K562 (cell line): ENCODE data around the gene GPS2. TPM values are rescaled to one million over a fixed set of nuclear protein-coding genes. Genes with fewer than 3 reads are reported as not detected.

Source experiments
- ATAC-seq: fragments of 200-7000 bp; cut with Tn5 transposase; 3 replicates; pipeline ENCODE4 v1.9.1; 2020; ENCODE audit warnings: moderate library complexity
- BruUV-seq: library from RNA; stranded (reverse); fragments of 400-500 nt; replicated peaks from 2 replicates; lab custom pipeline; 2021; lab: Mats Ljungman, UMichigan
- CTCF ChIA-PET: fragments of 300-600 bp; formaldehyde crosslinking; extraction: SDS; loops from one replicate; lab custom pipeline; 2021; ENCODE audit warnings: low intra/inter-chr PET ratio; lab: Yijun Ruan, JAX
- POLR2A ChIA-PET: fragments of 300-600, 350-650 bp; sonication (Branson Sonifier 250); formaldehyde crosslinking; extraction: SDS; loops from one replicate; lab custom pipeline; 2021; ENCODE audit warnings: antibody characterized with exemption, inconsistent platforms; lab: Yijun Ruan, JAX
- DNase-seq, 4 experiments: peaks; one replicate each; pipeline versions ENCODE4 v3.0.0 to v3.0.0-alpha.2; 2011 to 2018; ENCODE audit warnings: low spot score in 3 of 4, mixed read lengths in 3 of 4; ENCODE audit errors: extremely low read depth in 1 of 4
- FAIRE-seq: peaks from 2 replicates; lab custom pipeline; 2011; peaks lifted over from hg19 to GRCh38; lab: Jason Lieb, UNC
- H2AFZ ChIP-seq: 2 replicates; pipeline ENCODE4 v1.6.0; 2011; ENCODE audit warnings: low read depth, low read length, control low read depth, inconsistent platforms
- H3K27ac ChIP-seq: fragments of 200-600 bp; 3 replicates; pipeline ENCODE4 v1.8.0; 2011; ENCODE audit warnings: low read depth, mild to moderate bottlenecking, control low read depth, inconsistent platforms, low read length, moderate library complexity, mixed read lengths; ENCODE audit errors: extremely low read depth
- H3K27me3 ChIP-seq, 2 experiments: fragments of 300-600 bp in 1 of 2; 2 replicates in 1 of 2; 3 replicates in 1 of 2; pipeline versions ENCODE4 v1.6.0 to v1.8.0; 2011; ENCODE audit warnings: inconsistent platforms in 2 of 2, low read length in 2 of 2, mild to moderate bottlenecking in 1 of 2, mixed read lengths in 1 of 2, moderate library complexity in 1 of 2; ENCODE audit not compliant: control insufficient read depth in 2 of 2, insufficient read depth in 2 of 2
- H3K36me3 ChIP-seq: fragments of 300-600 bp; 3 replicates; pipeline ENCODE4 v1.8.0; 2011; ENCODE audit warnings: mild to moderate bottlenecking, low read length, inconsistent platforms; ENCODE audit not compliant: control insufficient read depth, insufficient read depth
- H3K4me1 ChIP-seq, 2 experiments: fragments of 200-600 bp in 1 of 2; replicated peaks in 1 of 2; 2 replicates in 1 of 2; 3 replicates in 1 of 2; pipeline versions ENCODE4 v1.5.1 to v1.8.0; 2011; ENCODE audit warnings: inconsistent platforms in 2 of 2, low read length in 2 of 2, mild to moderate bottlenecking in 1 of 2, mixed read lengths in 1 of 2, moderate library complexity in 1 of 2; ENCODE audit not compliant: control insufficient read depth in 2 of 2, insufficient read depth in 2 of 2
- H3K4me2 ChIP-seq: 2 replicates; pipeline ENCODE4 v1.6.1; 2011; ENCODE audit warnings: low read length, control low read depth, inconsistent platforms, mixed read lengths; ENCODE audit not compliant: insufficient read depth
- H3K4me3 ChIP-seq: fragments of 200-600 bp; sonication (generic), shearing (Covaris generic); 2 replicates; pipeline ENCODE4 v1.5.1; 2016; ENCODE audit warnings: control low read depth, inconsistent platforms
- H3K79me2 ChIP-seq: fragments of 200-600 bp; 3 replicates; pipeline ENCODE4 v1.8.0; 2011; ENCODE audit warnings: low read length, inconsistent platforms; ENCODE audit not compliant: control insufficient read depth, insufficient read depth
- H3K9ac ChIP-seq, 2 experiments: 2 replicates each; pipeline versions ENCODE4 v1.6.0 to v1.6.1; 2011; ENCODE audit warnings: low read depth in 2 of 2, low read length in 2 of 2, control low read depth in 1 of 2, inconsistent platforms in 1 of 2, mild to moderate bottlenecking in 1 of 2, mixed read lengths in 1 of 2; ENCODE audit not compliant: insufficient read depth in 1 of 2
- H3K9me1 ChIP-seq: one replicate; pipeline ENCODE4 v1.6.0; 2011; ENCODE audit warnings: inconsistent platforms, mild to moderate bottlenecking, low read length, moderate library complexity; ENCODE audit not compliant: control insufficient read depth, insufficient read depth
- H3K9me3 ChIP-seq: replicated peaks from 2 replicates; pipeline ENCODE4 v1.5.1; 2011; ENCODE audit warnings: low read depth, low read length, inconsistent platforms; ENCODE audit not compliant: control insufficient read depth, insufficient read depth
- H4K20me1 ChIP-seq: replicated peaks from 2 replicates; pipeline ENCODE4 v1.6.1; 2011; ENCODE audit warnings: low read length, inconsistent platforms, mixed read lengths; ENCODE audit not compliant: control insufficient read depth, insufficient read depth
- ILK ChIP-seq: fragments of 450-650 bp; IDR thresholded peaks from 2 replicates; pipeline ENCODE4 v1.6.1; 2016; ENCODE audit warnings: missing genetic modification characterization, low read depth, mild to moderate bottlenecking, missing compliant biosample characterization, moderate library complexity, borderline replicate concordance
- NR2C2 ChIP-seq, 2 experiments: fragments of 200-800 bp in 1 of 2; sonication (Bioruptor generic) in 1 of 2; sonication (generic) in 1 of 2; formaldehyde crosslinking in 1 of 2; IDR thresholded peaks; 2 replicates each; pipeline versions ENCODE4 v1.6.1 to v1.8.0; 2016 to 2022; ENCODE audit warnings: mild to moderate bottlenecking in 1 of 2, missing compliant biosample characterization in 1 of 2, missing genetic modification characterization in 1 of 2, missing genetic modification reagents in 1 of 2
- PML ChIP-seq: IDR thresholded peaks from 2 replicates; pipeline ENCODE4 v1.6.1; 2012; ENCODE audit warnings: low read length, inconsistent platforms
- WGBS: fragments of 100-300 bp; shearing (Covaris generic); methylation state at CpG from one replicate; pipeline ENCODE4 v1.1.6; 2016; ENCODE audit warnings: low coverage, mixed read lengths; ENCODE audit not compliant: insufficient coverage; ENCODE audit errors: missing lambda C conversion rate; 5-methylcytosine and 5-hydroxymethylcytosine counted together
- in situ Hi-C: fragments of 300-500 bp; cut with MboI; formaldehyde crosslinking; loops from 4 replicates; pipeline ENCODE4 v1.15.0; 2018; ENCODE audit warnings: inconsistent platforms, mixed read lengths
- intact Hi-C: fragments of 100-400 bp; cut with micrococcal nuclease; formaldehyde crosslinking; loops from 2 replicates; pipeline ENCODE4 v1.14.2; 2022
- polyA plus RNA-seq, 8 experiments: library from polyadenylated mRNA; depleted of rRNA in 4 of 8; stranded (reverse) in 5 of 8; unstranded in 3 of 8; fragments of >200 nt; fragmentation: Nextera tagmentation in 2 of 8; fragmentation: Illumina TruSeq in 1 of 8; extraction: Ambion mirVana in 2 of 8; extraction: Trizol in 1 of 8; gene quantifications; 2 replicates each; pipeline versions ENCODE4 v1.2.1 to v1.2.3, GENCODE V29; 2011 to 2014; ENCODE audit warnings: inconsistent platforms in 1 of 8, missing spikeins in 1 of 8
- total RNA-seq, 7 experiments: library from RNA; depleted of rRNA in 6 of 7; stranded (reverse); fragments of >200 nt in 6 of 7; fragmentation: Illumina TruSeq in 2 of 7; extraction: Trizol in 2 of 7; gene quantifications; 2 replicates each; pipeline versions ENCODE4 v1.2.1 to v1.2.3, GENCODE V29; 2011 to 2021; ENCODE audit warnings: low replicate concordance in 1 of 7

The GPS2 gene
- total and polyA plus RNA-seq, 9 of the 15 experiments (the other 6 are each of a cell fraction or from before 2014, with no cell fraction given): 18.3 to 75.7 (median 37.0) TPM

DNA sequence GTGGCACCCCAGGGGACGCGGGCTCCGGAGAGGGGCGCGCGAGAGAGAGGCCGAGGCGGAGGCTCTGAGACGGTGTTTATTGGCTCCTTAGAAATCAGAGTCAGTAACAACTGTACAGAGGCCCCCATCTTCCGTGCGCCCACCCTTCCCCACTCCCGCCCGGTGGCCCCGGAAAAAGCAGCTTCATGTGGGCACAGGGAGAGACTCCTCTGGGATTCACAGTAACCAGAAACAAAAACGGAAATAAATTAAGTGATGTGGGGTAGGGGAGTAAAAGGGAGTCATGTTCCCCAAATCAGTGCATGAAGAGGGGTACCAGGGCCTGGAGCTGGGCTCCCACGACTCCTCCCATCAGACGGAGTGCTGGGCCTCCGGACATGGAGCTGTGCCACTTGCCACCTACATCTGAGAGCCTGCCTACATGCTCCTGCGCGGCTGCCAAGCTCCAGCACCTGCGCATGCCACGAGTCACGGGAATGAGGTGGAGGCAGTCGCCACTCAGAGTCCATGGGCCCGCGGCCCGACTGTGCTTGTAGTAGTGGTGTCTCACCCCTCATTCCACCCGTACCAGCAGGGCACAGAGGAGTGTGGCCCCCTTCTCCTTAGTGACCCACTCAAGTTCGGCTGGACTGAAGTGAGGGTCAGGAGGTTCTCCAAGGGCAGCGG, 543 bp upstream of the GPS2 start (continued):
- TF ChIP-seq NR2C2 (CRISPR knock-in tag; IDR thresholded peaks at IDR 0.05): no peak
- peak; percentile 87 for TF ChIP-seq NR2C2 (tag; IDR thresholded peaks at IDR 0.05)

DNA sequence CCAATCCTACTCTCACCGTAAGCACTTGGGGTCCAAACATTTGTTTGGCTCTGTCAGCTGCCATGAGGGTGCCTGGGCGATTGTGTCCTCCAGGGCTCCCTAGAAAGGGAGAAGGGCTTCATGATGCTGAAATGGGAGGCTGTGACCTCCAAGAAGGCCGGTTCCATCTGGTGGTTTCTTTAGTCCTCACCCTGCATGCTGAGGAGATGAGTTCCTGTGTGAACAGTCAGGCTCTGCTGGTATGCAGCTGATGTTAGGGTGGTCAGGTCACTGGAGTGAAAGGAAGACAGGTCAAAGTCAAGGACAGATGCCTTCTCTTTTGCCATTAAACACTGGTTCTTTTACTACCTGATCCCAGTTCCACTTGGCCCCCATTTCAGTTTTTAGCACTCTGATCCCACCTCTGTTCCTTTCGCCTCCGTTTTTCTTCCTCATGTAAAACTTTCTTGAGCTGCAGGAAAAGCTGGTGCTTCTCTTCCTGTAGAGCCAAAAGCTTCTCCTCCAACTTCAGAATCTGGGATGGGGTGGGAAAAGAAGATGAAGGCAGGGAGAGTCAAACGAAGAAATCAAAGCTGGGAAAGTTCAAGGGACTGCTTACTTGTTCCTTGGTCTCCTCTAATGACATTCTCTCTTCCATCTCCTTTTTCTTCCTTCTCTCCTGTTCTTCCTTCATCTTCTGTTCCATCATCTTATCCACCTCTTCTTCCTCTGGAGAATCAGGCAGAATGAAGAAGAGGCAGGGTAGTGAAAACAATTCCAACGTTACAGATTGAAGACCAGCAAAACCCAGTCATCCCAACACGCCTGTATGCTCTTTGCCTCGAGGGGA, 1.1 kb downstream of the GPS2 start:
- H2AFZ ChIP-seq: no peak overlapping the region
- CTCF ChIA-PET: interaction anchor here (0.8 kb wide), 1 partner anchor 34 kb away, joined by 3 read pairs; no protein-coding TSS in a partner anchor
- no peaks in the 10 kb centered on the region for H3K9me3 ChIP-seq
- TF ChIP-seq PML (0 out of 2 replicates have a peak, but pooled peaks have one; percentile 11), ILK (tag) (no peak)
- H3K4me3 ChIP-seq: peak overlapping the region; percentile 93
- TSS peak; percentile 85 for BruUV-seq
- POLR2A ChIA-PET: interaction anchor here (0.5 to 2.6 kb wide), 12 partner anchors 11 to 266 kb away, joined by 3 to 21 read pairs (median 4); partner anchors contain the start of genes NEURL4 and SLC2A4
- WGBS: 20% methylated on average over 4 of the region's 9 CpGs
- peaks cover 22 to 35% of the 10 kb centered on the region in 2 experiments for H3K4me1 ChIP-seq
- DNase-seq (peak in 1 of 4 experiments; percentile 34), FAIRE-seq (peak; percentile 55), ATAC-seq (peak; percentile 3; the same call in 2 of the 3 replicates)
- H4K20me1 ChIP-seq: peaks cover 31% of the 10 kb centered on the region
- peaks cover 80% of the 10 kb centered on the region for H3K36me3 ChIP-seq
- peak overlapping the region; percentile 67 to 94 for H3K9ac ChIP-seq
- peaks cover 37% of the 10 kb centered on the region for H3K79me2 ChIP-seq
- intact Hi-C loops (no loop called here), in situ Hi-C loops (no loop called here)
- peak overlapping the region; percentile 86 for H3K4me2 ChIP-seq
- H3K27me3 ChIP-seq: no peaks in the 10 kb centered on the region
- peak overlapping the region; percentile 75 for H3K27ac ChIP-seq
- H3K9me1 ChIP-seq: peaks cover 11% of the 10 kb centered on the region
